Endothelial cell (in vitro differentiated cells): ENCODE results near the gene DOCK4. TPM values are rescaled to one million over a fixed set of nuclear protein-coding genes. Genes with fewer than 3 reads are reported as not detected.

Experiments used
- DNase-seq: peaks from one replicate; pipeline ENCODE4 v3.0.0; 2021; ENCODE audit warnings: low spot score
- H3K27ac Mint-ChIP-seq: one replicate; pipeline ENCODE4 v1.8.0; 2021; ENCODE audit warnings: mixed read lengths, inconsistent platforms; ENCODE audit not compliant: unreplicated experiment
- H3K27me3 Mint-ChIP-seq: one replicate; pipeline ENCODE4 v1.8.0; 2021; ENCODE audit warnings: mild to moderate bottlenecking, moderate library complexity, mixed read lengths, inconsistent platforms; ENCODE audit not compliant: unreplicated experiment
- H3K36me3 Mint-ChIP-seq: one replicate; pipeline ENCODE4 v1.8.0; 2021; ENCODE audit warnings: mild to moderate bottlenecking, low read depth, mixed read lengths, inconsistent platforms; ENCODE audit not compliant: unreplicated experiment
- H3K4me1 Mint-ChIP-seq: one replicate; pipeline ENCODE4 v1.8.0; 2021; ENCODE audit warnings: mild to moderate bottlenecking, mixed read lengths, inconsistent platforms; ENCODE audit not compliant: unreplicated experiment
- H3K4me3 Mint-ChIP-seq: one replicate; pipeline ENCODE4 v1.8.0; 2021; ENCODE audit warnings: mild to moderate bottlenecking, mixed read lengths, inconsistent platforms; ENCODE audit not compliant: unreplicated experiment
- H3K9me3 Mint-ChIP-seq: one replicate; pipeline ENCODE4 v1.8.0; 2021; ENCODE audit warnings: mixed read lengths, inconsistent platforms; ENCODE audit not compliant: unreplicated experiment
- total RNA-seq: library from RNA; stranded (reverse); fragmentation: NEBNext Ultra II Directional; extraction: Animal tissue kit (Norgen Biotek cat#: 25700); gene quantifications from one replicate; pipeline ENCODE4 v1.2.1, GENCODE V29; 2021; ENCODE audit not compliant: unreplicated experiment
- TF ChIP-seq, protein P1 (sequence below): fragments of 200-600 bp; sonication (generic); IDR thresholded peaks from one replicate; pipeline ENCODE4 v1.5.0; 2021; ENCODE audit warnings: antibody characterized with exemption; ENCODE audit not compliant: unreplicated experiment

Gene DOCK4
- total RNA-seq, 1 donor from 2014 or later: 99.2 TPM

DNA sequence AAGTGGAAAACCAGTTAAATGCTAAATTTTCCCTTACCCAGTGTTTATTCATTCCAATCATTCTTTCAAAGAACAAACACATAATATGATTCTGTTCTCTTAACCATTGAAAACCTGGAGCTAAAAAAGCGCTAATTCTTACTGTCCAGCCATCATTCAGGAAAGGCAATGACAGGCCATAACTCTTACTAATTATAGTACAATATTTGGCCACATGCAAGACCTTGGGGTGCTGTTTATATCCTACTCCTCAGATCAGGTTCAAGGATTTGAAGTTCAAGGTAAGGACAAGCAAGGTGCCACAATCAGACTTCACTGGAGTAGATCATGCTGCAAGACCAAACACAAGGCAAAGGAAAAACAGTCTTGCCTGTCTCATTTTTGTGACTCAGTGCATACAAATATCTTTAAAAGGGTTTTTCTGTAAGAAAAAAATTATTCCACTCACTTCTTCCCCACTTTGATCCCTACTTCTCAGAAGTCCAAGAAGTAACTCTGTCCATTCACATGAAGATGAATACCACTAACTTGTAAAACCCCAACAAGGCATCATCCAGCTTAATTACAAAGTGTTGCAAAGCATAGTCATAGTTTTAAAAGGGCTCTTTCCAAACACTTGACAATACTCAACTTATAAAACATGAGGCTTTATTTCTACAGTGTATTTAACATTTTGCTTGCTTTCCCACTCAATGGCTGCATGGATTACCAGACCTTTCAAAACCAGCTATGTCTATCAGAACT lies 153.0 kb downstream of the DOCK4 start:
- Mint-ChIP-seq H3K36me3 (no peaks in the 10 kb centered on the region), H3K27ac (no peak overlapping the region), H3K4me3 (no peak overlapping the region), H3K9me3 (no peaks in the 10 kb centered on the region), H3K4me1 (peaks cover 18% of the 10 kb centered on the region), H3K27me3 (peaks cover 1% of the 10 kb centered on the region)
- DNase-seq: no peak
- TF ChIP-seq, protein P1, sequence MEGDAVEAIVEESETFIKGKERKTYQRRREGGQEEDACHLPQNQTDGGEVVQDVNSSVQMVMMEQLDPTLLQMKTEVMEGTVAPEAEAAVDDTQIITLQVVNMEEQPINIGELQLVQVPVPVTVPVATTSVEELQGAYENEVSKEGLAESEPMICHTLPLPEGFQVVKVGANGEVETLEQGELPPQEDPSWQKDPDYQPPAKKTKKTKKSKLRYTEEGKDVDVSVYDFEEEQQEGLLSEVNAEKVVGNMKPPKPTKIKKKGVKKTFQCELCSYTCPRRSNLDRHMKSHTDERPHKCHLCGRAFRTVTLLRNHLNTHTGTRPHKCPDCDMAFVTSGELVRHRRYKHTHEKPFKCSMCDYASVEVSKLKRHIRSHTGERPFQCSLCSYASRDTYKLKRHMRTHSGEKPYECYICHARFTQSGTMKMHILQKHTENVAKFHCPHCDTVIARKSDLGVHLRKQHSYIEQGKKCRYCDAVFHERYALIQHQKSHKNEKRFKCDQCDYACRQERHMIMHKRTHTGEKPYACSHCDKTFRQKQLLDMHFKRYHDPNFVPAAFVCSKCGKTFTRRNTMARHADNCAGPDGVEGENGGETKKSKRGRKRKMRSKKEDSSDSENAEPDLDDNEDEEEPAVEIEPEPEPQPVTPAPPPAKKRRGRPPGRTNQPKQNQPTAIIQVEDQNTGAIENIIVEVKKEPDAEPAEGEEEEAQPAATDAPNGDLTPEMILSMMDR: no peak

DNA sequence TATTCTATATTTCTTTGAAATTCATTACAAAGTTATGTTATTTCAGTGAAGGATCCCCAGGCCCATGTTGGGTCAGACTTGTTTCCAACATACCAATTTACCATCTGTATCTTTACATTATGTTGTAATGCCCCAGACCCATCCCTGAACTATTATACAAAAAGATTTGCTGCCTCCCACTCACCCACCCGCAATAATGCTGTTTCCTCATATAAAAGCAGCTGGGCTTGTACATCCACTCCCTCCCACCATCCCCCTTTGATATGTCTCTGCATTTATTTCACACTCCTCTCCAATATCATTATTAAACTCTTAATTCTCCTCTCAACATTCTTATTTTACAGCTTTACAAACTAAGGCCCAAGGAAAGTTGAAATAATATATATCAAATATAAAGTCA lies 153.7 kb downstream of the DOCK4 start:
- Mint-ChIP-seq H3K9me3 (no peaks in the 10 kb centered on the region), H3K27me3 (peaks cover 1% of the 10 kb centered on the region), H3K36me3 (no peaks in the 10 kb centered on the region), H3K4me1 (peaks cover 18% of the 10 kb centered on the region), H3K4me3 (no peak overlapping the region), H3K27ac (no peak overlapping the region)
- DNase-seq: no peak
- TF ChIP-seq, protein P1: no peak

DNA sequence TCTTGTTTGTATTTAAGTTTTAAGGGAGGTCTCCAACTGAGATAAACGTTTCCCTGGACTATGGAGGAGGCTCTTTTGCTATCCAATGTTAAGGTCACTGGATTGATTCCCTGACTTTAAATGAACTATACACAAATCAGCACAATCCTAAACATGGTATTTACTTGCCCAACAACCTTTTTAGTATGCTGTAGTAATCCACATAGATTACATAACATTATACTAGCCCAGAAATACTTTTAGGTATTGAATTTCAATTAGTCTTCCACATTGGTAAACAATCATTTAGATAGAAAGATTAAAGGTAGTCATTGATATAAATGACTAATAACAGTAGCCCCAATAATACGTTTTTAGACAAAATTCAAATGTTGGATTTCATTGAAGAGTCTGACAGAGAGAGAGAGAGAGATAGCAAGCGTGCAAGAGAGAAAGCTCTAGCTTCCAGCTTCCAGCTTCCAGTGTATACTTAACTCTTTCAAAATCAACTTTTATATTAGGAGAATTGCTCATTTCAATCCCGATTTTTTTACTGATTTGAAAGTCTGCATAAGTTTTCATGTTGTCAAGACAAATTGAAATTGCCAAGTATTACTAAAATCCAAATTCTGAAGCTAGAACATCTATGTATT lies 155.8 kb downstream of the DOCK4 start:
- H3K36me3 Mint-ChIP-seq: peaks cover under 1% of the 10 kb centered on the region
- no peak for DNase-seq
- H3K4me3 Mint-ChIP-seq: no peak overlapping the region
- no peaks in the 10 kb centered on the region for H3K9me3 Mint-ChIP-seq
- no peak overlapping the region for H3K27ac Mint-ChIP-seq
- TF ChIP-seq, protein P1: no peak
- no peaks in the 10 kb centered on the region for H3K27me3 Mint-ChIP-seq
- H3K4me1 Mint-ChIP-seq: peaks cover 15% of the 10 kb centered on the region

DNA sequence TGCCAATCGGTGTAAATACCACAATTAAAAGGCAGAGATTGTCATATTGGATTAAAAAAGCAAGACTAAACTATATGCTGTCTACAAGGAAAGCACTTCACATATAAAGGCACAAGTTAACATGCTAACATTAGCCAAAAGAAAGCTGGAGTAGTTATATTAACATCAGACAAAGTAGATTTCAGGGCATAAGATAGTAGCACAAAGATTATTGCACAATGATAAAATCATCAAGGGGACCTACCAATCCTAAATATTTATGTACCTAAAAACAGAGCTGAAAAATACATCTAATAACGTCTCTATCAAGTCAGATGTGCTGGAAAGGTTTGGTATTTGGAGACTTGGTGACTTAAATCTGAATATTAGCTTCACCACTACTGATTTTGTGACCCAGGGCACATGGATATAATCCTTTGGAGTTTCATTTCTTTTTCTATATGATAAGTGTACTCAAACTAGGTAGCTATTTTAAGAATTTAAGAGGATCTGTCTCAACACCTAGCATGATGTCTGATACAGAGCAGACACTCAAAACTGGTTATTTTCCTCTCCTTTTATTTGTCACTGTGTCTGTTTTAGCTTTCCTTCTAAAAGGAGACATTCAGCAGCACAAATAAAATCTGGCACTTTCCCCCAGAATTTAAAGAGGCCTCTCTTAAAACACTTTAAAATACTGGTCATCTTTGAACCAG lies 156.5 kb downstream of the DOCK4 start:
- no peak overlapping the region for H3K27ac Mint-ChIP-seq

More for the DNA sequence above, 156.5 kb downstream of the DOCK4 start:
- H3K4me1 Mint-ChIP-seq: peaks cover 16% of the 10 kb centered on the region
- TF ChIP-seq, protein P1: no peak
- no peaks in the 10 kb centered on the region for H3K9me3 Mint-ChIP-seq
- no peaks in the 10 kb centered on the region for H3K27me3 Mint-ChIP-seq
- no peak for DNase-seq
- H3K36me3 Mint-ChIP-seq: peaks cover 6% of the 10 kb centered on the region
- no peak overlapping the region for H3K4me3 Mint-ChIP-seq
